Gastroesophageal sphincter (tissue), 4 donors: ENCODE data around the gene ASB18. TPM values are rescaled to one million over a fixed set of nuclear protein-coding genes. Genes with fewer than 3 reads are reported as not detected.

Experiments
- ATAC-seq: fragments of 150-250 bp; one replicate; pipeline ENCODE4 v1.9.1; 2016; ENCODE audit warnings: mild to moderate bottlenecking, moderate library complexity
- H3K27ac ChIP-seq, 4 donors: fragments of 200-600 bp; sonication (generic) in 3 of 4; 1 replicate in 3 of 4; 2 replicates in 1 of 4; pipeline ENCODE4 v1.5.1; 2016 to 2019
- H3K27me3 ChIP-seq: fragments of 200-600 bp; sonication (generic); one replicate; pipeline ENCODE4 v1.5.1; 2019
- H3K36me3 ChIP-seq, 2 donors: fragments of 200-600 bp; sonication (generic); one replicate each; pipeline ENCODE4 v1.5.1; 2019; ENCODE audit warnings: control low read depth in 1 of 2
- H3K4me1 ChIP-seq, 3 donors: fragments of 200-600 bp; sonication (generic); 1 replicate in 2 of 3; 2 replicates in 1 of 3; pipeline ENCODE4 v1.5.1; 2016 to 2019; ENCODE audit warnings: control low read depth in 2 of 3
- H3K4me3 ChIP-seq, 2 donors: fragments of 200-600 bp; sonication (generic); one replicate each; pipeline ENCODE4 v1.5.1; 2019; ENCODE audit warnings: mild to moderate bottlenecking in 1 of 2, moderate library complexity in 1 of 2
- H3K9me3 ChIP-seq, 3 donors: fragments of 200-600 bp; sonication (generic); one replicate each; pipeline ENCODE4 v1.5.1; 2017 to 2019; ENCODE audit warnings: control low read depth in 2 of 3
- CTCF ChIP-seq, 4 experiments: fragments of 200-600 bp in 2 of 4; fragments of 450-650 bp in 2 of 4; sonication (generic) in 1 of 4; IDR thresholded peaks; one replicate each; pipeline ENCODE4 v1.5.1; 2017 to 2019; ENCODE audit warnings: antibody characterized with exemption in 4 of 4, mild to moderate bottlenecking in 2 of 4, moderate library complexity in 2 of 4
- EP300 ChIP-seq: sonication (generic); formaldehyde crosslinking; IDR thresholded peaks from one replicate; pipeline ENCODE4 v1.6.1; 2017; ENCODE audit warnings: antibody characterized with exemption, mild to moderate bottlenecking
- POLR2A ChIP-seq, 2 donors: fragments of 450-650 bp; IDR thresholded peaks; one replicate each; pipeline ENCODE4 v1.6.1; 2017; ENCODE audit warnings: antibody characterized with exemption in 2 of 2, mild to moderate bottlenecking in 2 of 2, moderate library complexity in 1 of 2
- POLR2AphosphoS5 ChIP-seq: sonication (generic); formaldehyde crosslinking; IDR thresholded peaks from one replicate; pipeline ENCODE4 v1.6.1; 2017; ENCODE audit warnings: antibody characterized with exemption
- WGBS, 2 donors: methylation state at CpG; one replicate each; pipeline ENCODE4 v1.1.5; 2018; ENCODE audit warnings: low coverage in 1 of 2; 5-methylcytosine and 5-hydroxymethylcytosine counted together
- total RNA-seq, 4 donors: library from RNA; depleted of rRNA; stranded (reverse); fragments of >200 nt; gene quantifications; one replicate each; pipeline ENCODE4 v1.1.0, GENCODE V29; 2016

Gene ASB18
- total RNA-seq, 4 donors from 2014 or later: not detected

- Histone ChIP-seq H3K4me1 (peaks cover 0 to 19% (median 4%) of the 10 kb centered on the region in 3 donors), H3K36me3 (no peaks in the 10 kb centered on the region), H3K27ac (no peak overlapping the region), H3K9me3 (peaks cover 0 to 20% (median 3%) of the 10 kb centered on the region in 3 donors), H3K4me3 (peak overlapping the region in 1 of 2 donors; percentile 38), H3K27me3 (peaks cover 93% of the 10 kb centered on the region)
- WGBS, 2 donors: 32 to 83% methylated on average over 1 to 14 of the region's 64 CpGs
- TF ChIP-seq POLR2AphosphoS5 (no peak), EP300 (no peak), CTCF (IDR thresholded peaks at IDR 0.05) (no peak), POLR2A (IDR thresholded peaks at IDR 0.05) (no peak)
- no peak for ATAC-seq
Measured at GRCh38 chr2:236237468-236238190, 26.6 kb downstream of the ASB18 start.

GRCh38 chr2:236236559-236237452 lies 27.4 kb downstream of the ASB18 start:
- Histone ChIP-seq H3K4me1 (peaks cover 0 to 19% (median 4%) of the 10 kb centered on the region in 3 donors), H3K27ac (no peak overlapping the region), H3K4me3 (peak overlapping the region in 1 of 2 donors; percentile 38), H3K36me3 (no peaks in the 10 kb centered on the region), H3K9me3 (peaks cover 0 to 25% (median 3%) of the 10 kb centered on the region in 3 donors), H3K27me3 (peaks cover 88% of the 10 kb centered on the region)
- 2 to 7% methylated on average over 3 to 7 of the region's 73 CpGs for WGBS, 2 donors
- TF ChIP-seq POLR2A (IDR thresholded peaks at IDR 0.05): no peak
- TF ChIP-seq POLR2AphosphoS5: no peak
- no peak for TF ChIP-seq CTCF (IDR thresholded peaks at IDR 0.05)
- no peak for TF ChIP-seq EP300
- no peak for ATAC-seq

- Histone ChIP-seq H3K4me1 (no peaks in the 10 kb centered on the region), H3K36me3 (no peaks in the 10 kb centered on the region), H3K9me3 (peaks cover 0 to 71% (median 3%) of the 10 kb centered on the region in 3 donors), H3K27me3 (peaks cover 36% of the 10 kb centered on the region), H3K4me3 (no peak overlapping the region), H3K27ac (no peak overlapping the region)
- ATAC-seq: no peak
- TF ChIP-seq EP300: no peak
- TF ChIP-seq POLR2AphosphoS5: no peak
- no peak for TF ChIP-seq CTCF (IDR thresholded peaks at IDR 0.05)
- no peak for TF ChIP-seq POLR2A (IDR thresholded peaks at IDR 0.05)
Measured at GRCh38 chr2:236229186-236229585, 35.0 kb downstream of the ASB18 start.

- ATAC-seq: no peak
- no peak overlapping the region for H3K4me3 ChIP-seq
- H3K36me3 ChIP-seq: no peaks in the 10 kb centered on the region
- TF ChIP-seq POLR2AphosphoS5 (no peak), POLR2A (IDR thresholded peaks at IDR 0.05) (no peak), CTCF (IDR thresholded peaks at IDR 0.05) (no peak), EP300 (no peak)
- H3K4me1 ChIP-seq: no peaks in the 10 kb centered on the region
- H3K27me3 ChIP-seq: peaks cover 18% of the 10 kb centered on the region
- H3K27ac ChIP-seq: no peak overlapping the region
- peaks cover 0 to 41% (median 0%) of the 10 kb centered on the region in 3 donors for H3K9me3 ChIP-seq
- WGBS, 2 donors: 60 to 64% methylated on average over 2 of the region's 2 CpGs
Measured at GRCh38 chr2:236223675-236224074, 40.5 kb downstream of the ASB18 start.
